Breast epithelium (tissue), 3 donors: ENCODE results near the gene PCDH15.
"Not testable (repeated sequence)": the region's sequence is repeated elsewhere in the genome, so short reads cannot be mapped to it uniquely, and the experiment has no call there.

Experiments used
- CTCF ChIP-seq, 3 donors: fragments of 450-650 bp; IDR thresholded peaks; one replicate each; pipeline ENCODE4 v1.5.1; 2016 to 2017; ENCODE audit warnings: antibody characterized with exemption in 3 of 3, mild to moderate bottlenecking in 3 of 3, moderate library complexity in 3 of 3
- POLR2AphosphoS5 ChIP-seq, 3 donors: sonication (generic); formaldehyde crosslinking; IDR thresholded peaks; one replicate each; pipeline ENCODE4 v1.6.1; 2017; ENCODE audit warnings: antibody characterized with exemption in 3 of 3

GRCh38 chr10:54515244-54515643, 285.8 kb downstream of the PCDH15 start:
- TF ChIP-seq CTCF, POLR2AphosphoS5 (IDR thresholded peaks at IDR 0.05): not testable (repeated sequence)
